Measurements from ENCODE around the gene MLLT6.

The MLLT6 gene

DNA sequence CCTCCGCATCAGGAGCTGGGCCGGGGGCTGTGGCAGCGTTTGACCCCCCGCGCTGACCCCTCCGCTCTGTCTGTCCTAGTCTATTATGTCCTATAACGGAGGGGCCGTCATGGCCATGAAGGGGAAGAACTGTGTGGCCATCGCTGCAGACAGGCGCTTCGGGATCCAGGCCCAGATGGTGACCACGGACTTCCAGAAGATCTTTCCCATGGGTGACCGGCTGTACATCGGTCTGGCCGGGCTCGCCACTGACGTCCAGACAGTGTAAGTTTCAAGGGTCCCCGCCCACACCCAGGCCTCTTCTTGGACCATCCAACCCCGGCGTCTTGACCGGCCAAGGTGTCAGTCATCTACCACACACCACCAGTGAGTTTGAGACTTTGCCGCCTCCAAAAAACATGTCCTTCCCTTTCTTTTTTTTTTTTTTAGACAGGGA lies 48.0 kb downstream of the MLLT6 start:
- no peaks in the 10 kb centered on the region for H3K27me3 ChIP-seq (ENCODE audit: control insufficient read depth, insufficient read depth, low read length)
- H3K36me3 ChIP-seq (ENCODE audit: control insufficient read depth, insufficient read depth, low read length): peaks cover 5% of the 10 kb centered on the region
- H3K9me3 ChIP-seq (ENCODE audit: control insufficient read depth, low read length): no peaks in the 10 kb centered on the region
- H3K9ac ChIP-seq (ENCODE audit: low read length): peak overlapping the region; percentile 92
- peak overlapping the region; percentile 73 for H3K4me3 ChIP-seq (ENCODE audit: low read length)
- H3K4me1 ChIP-seq (ENCODE audit: control insufficient read depth, insufficient read depth, low read length): peaks cover 17% of the 10 kb centered on the region

DNA sequence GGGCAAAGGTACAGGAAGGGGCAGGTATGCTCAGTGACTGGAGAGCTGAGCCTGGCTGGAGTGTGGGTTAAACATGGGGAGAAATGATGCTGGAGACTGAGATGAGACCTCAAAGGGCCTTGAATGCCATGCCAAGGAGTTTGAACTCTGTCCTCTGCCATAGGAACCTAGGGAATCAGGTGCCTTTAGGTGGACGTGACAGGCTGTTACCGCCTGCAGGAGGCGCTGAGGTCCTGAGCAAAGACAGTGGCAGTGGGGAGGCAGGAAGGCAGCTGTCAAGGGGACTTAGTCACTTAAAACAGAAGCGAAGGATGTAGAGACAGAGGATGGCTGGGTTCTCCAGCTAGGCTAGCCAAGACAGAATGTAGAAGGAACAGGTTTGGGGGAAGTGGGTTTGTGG lies 56.5 kb downstream of the MLLT6 start:
- Histone ChIP-seq H3K36me3 (ENCODE audit: control insufficient read depth, insufficient read depth, low read length) (peaks cover 7% of the 10 kb centered on the region), H3K9me3 (ENCODE audit: control insufficient read depth, low read length) (no peaks in the 10 kb centered on the region), H3K9ac (ENCODE audit: low read length) (no peak overlapping the region)

GRCh38 chr17:38762231-38762630 lies 57.2 kb downstream of the MLLT6 start:
- Histone ChIP-seq H3K4me1 (ENCODE audit: control insufficient read depth, insufficient read depth, low read length) (no peaks in the 10 kb centered on the region), H3K4me3 (ENCODE audit: low read length) (no peak overlapping the region), H3K9me3 (ENCODE audit: control insufficient read depth, low read length) (no peaks in the 10 kb centered on the region), H3K36me3 (ENCODE audit: control insufficient read depth, insufficient read depth, low read length) (peaks cover 7% of the 10 kb centered on the region), H3K9ac (ENCODE audit: low read length) (no peak overlapping the region), H3K27me3 (ENCODE audit: control insufficient read depth, insufficient read depth, low read length) (no peaks in the 10 kb centered on the region)

More for the DNA sequence above, 56.5 kb downstream of the MLLT6 start:
- Histone ChIP-seq H3K27me3 (ENCODE audit: control insufficient read depth, insufficient read depth, low read length) (no peaks in the 10 kb centered on the region), H3K4me1 (ENCODE audit: control insufficient read depth, insufficient read depth, low read length) (no peaks in the 10 kb centered on the region), H3K4me3 (ENCODE audit: low read length) (no peak overlapping the region)

DNA sequence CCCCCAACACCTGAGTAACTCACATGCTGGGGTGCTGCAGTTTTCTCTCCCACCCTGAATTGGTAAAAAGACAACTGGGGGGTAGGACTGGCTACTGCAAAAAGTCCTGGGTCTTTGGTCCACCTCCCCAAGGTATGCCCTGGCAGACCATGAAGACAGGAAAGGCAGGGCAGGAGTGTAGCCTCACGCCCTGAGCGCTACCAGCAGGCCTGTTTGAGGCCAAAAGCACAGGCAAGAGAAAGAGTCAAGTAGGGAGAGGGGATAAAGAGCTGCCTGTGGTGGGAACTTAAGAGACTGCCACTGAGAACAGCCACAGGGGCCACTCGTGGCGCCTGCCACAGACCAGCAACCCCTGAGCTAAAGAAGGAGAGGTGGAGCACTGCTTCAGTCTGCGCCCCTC lies 61.3 kb downstream of the MLLT6 start:
- peaks cover 13% of the 10 kb centered on the region for H3K36me3 ChIP-seq (ENCODE audit: control insufficient read depth, insufficient read depth, low read length)

DNA sequence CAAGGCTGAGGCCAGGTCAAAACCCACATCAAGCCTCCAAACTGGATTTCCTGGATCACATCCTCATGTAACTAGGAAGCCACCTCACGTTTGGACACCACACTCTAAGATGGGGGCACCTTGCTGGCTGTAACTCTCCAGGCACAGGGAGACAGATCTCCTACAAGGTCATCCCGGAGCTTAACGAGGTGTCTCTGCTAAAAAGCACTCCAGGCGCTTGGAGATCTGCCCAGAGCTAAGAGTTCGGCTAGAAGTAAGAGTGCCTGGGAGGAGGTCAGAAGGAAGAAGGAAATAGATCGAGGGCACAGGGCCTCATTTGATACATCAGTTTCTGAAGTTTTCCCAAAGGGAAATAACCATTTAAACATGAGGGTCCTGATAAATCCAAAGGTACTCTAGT lies 63.3 kb downstream of the MLLT6 start:
- no peaks in the 10 kb centered on the region for H3K9me3 ChIP-seq (ENCODE audit: control insufficient read depth, low read length)
- H3K27me3 ChIP-seq (ENCODE audit: control insufficient read depth, insufficient read depth, low read length): no peaks in the 10 kb centered on the region
- peaks cover 7% of the 10 kb centered on the region for H3K36me3 ChIP-seq (ENCODE audit: control insufficient read depth, insufficient read depth, low read length)
- H3K9ac ChIP-seq (ENCODE audit: low read length): peak overlapping the region; percentile 14
- no peaks in the 10 kb centered on the region for H3K4me1 ChIP-seq (ENCODE audit: control insufficient read depth, insufficient read depth, low read length)
- no peak overlapping the region for H3K4me3 ChIP-seq (ENCODE audit: low read length)

More for the DNA sequence above, 61.3 kb downstream of the MLLT6 start:
- H3K9ac ChIP-seq (ENCODE audit: low read length): no peak overlapping the region
- no peaks in the 10 kb centered on the region for H3K27me3 ChIP-seq (ENCODE audit: control insufficient read depth, insufficient read depth, low read length)
- H3K9me3 ChIP-seq (ENCODE audit: control insufficient read depth, low read length): no peaks in the 10 kb centered on the region
- no peak overlapping the region for H3K4me3 ChIP-seq (ENCODE audit: low read length)
- H3K4me1 ChIP-seq (ENCODE audit: control insufficient read depth, insufficient read depth, low read length): no peaks in the 10 kb centered on the region

GRCh38 chr17:38773258-38773657 lies 68.2 kb downstream of the MLLT6 start:
- H3K36me3 ChIP-seq (ENCODE audit: control insufficient read depth, insufficient read depth, low read length): peaks cover 7% of the 10 kb centered on the region
- no peak overlapping the region for H3K4me3 ChIP-seq (ENCODE audit: low read length)
- H3K27me3 ChIP-seq (ENCODE audit: control insufficient read depth, insufficient read depth, low read length): no peaks in the 10 kb centered on the region
- H3K4me1 ChIP-seq (ENCODE audit: control insufficient read depth, insufficient read depth, low read length): no peaks in the 10 kb centered on the region
- H3K9ac ChIP-seq (ENCODE audit: low read length): no peak overlapping the region
- H3K9me3 ChIP-seq (ENCODE audit: control insufficient read depth, low read length): no peaks in the 10 kb centered on the region

DNA sequence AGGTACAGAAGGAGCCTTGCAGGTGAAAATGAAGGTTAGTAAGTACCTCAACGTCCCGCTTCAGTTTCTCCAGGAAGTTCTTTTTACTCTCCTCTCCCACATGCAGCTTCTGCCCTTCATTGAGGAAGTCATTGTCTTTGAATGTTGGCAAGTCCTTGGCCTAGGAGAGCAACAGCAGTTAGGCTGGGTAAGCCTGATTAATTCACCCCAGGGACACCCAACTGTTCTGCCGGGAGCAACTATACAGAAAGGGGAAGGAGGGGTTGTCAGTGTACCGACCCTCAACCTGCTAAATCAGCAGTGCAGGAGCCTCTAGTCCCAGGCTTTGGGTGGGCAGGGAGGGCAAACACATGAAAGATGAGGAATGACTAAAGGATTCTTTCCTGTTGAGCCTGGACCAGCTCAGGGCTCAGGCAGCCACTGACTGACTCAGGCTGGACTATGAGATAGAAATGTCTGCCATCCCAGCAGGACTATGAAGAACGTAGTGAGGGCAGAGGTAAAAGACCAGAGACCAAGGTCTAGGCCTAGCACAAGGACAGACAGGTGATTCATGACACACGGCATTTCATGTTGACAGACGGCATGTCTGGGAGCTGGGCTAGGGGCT lies 72.7 kb downstream of the MLLT6 start:
- Histone ChIP-seq H3K36me3 (ENCODE audit: control insufficient read depth, insufficient read depth, low read length) (peaks cover 33% of the 10 kb centered on the region), H3K9ac (ENCODE audit: low read length) (no peak overlapping the region), H3K9me3 (ENCODE audit: control insufficient read depth, low read length) (no peaks in the 10 kb centered on the region), H3K4me3 (ENCODE audit: low read length) (no peak overlapping the region), H3K27me3 (ENCODE audit: control insufficient read depth, insufficient read depth, low read length) (no peaks in the 10 kb centered on the region), H3K4me1 (ENCODE audit: control insufficient read depth, insufficient read depth, low read length) (no peaks in the 10 kb centered on the region)
